Esophagus muscularis mucosa (tissue), 4 donors: Measurements from ENCODE around the gene RIMS1. TPM values are rescaled to one million over a fixed set of nuclear protein-coding genes. Genes with fewer than 3 reads are reported as not detected.

ENCODE experiments used
- DNase-seq: peaks from one replicate; pipeline ENCODE4 v3.0.0-alpha.2; 2017; ENCODE audit errors: extremely low spot score
- H3K27ac ChIP-seq, 4 donors: fragments of 200-600 bp; sonication (generic); replicated peaks in 1 of 4; 1 replicate in 3 of 4; 2 replicates in 1 of 4; pipeline ENCODE4 v1.5.1; 2016 to 2019; ENCODE audit warnings: mild to moderate bottlenecking in 1 of 4
- H3K27me3 ChIP-seq, 4 donors: fragments of 200-600 bp; sonication (generic); one replicate each; pipeline versions ENCODE4 v1.5.1 to v1.6.0; 2016 to 2019
- H3K36me3 ChIP-seq, 4 donors: fragments of 200-600 bp; sonication (generic); one replicate each; pipeline ENCODE4 v1.5.1; 2016 to 2019
- H3K4me1 ChIP-seq, 4 donors: fragments of 200-600 bp; sonication (generic); one replicate each; pipeline ENCODE4 v1.5.1; 2016 to 2019
- H3K4me3 ChIP-seq, 4 donors: fragments of 200-600 bp; sonication (generic); 1 replicate in 2 of 4; 2 replicates in 2 of 4; pipeline ENCODE4 v1.5.1; 2016 to 2019; ENCODE audit warnings: mild to moderate bottlenecking in 4 of 4, moderate library complexity in 1 of 4
- H3K9me3 ChIP-seq, 4 donors: fragments of 200-600 bp; sonication (generic); 1 replicate in 3 of 4; 2 replicates in 1 of 4; pipeline ENCODE4 v1.5.1; 2016 to 2019
- EP300 ChIP-seq: sonication (generic); formaldehyde crosslinking; IDR thresholded peaks from one replicate; pipeline ENCODE4 v1.6.1; 2017; ENCODE audit warnings: antibody characterized with exemption
- POLR2A ChIP-seq: fragments of 450-650 bp; IDR thresholded peaks from one replicate; pipeline ENCODE4 v1.6.1; 2017; ENCODE audit warnings: antibody characterized with exemption, moderate library complexity, mild to moderate bottlenecking, low read depth
- POLR2AphosphoS5 ChIP-seq, 2 donors: sonication (generic); formaldehyde crosslinking; IDR thresholded peaks; one replicate each; pipeline ENCODE4 v1.6.1; 2017; ENCODE audit warnings: antibody characterized with exemption in 2 of 2
- WGBS: methylation state at CpG from one replicate; pipeline ENCODE4 v1.1.5; 2018; 5-methylcytosine and 5-hydroxymethylcytosine counted together
- intact Hi-C: fragments of 100-400 bp; cut with DNase I; formaldehyde crosslinking; loops from one replicate; pipeline ENCODE4 v1.15.1; 2023
- total RNA-seq, 4 donors: library from RNA; depleted of rRNA; stranded (reverse); fragments of >200 nt; gene quantifications; one replicate each; pipeline versions ENCODE4 v1.1.0 to v1.2.1, GENCODE V29; 2016
- TF ChIP-seq, protein P1 (sequence below), 3 experiments: fragments of 200-600 bp in 2 of 3; fragments of 450-650 bp in 1 of 3; sonication (generic) in 2 of 3; IDR thresholded peaks; one replicate each; pipeline ENCODE4 v1.5.1; 2017 to 2019; ENCODE audit warnings: antibody characterized with exemption in 3 of 3, mild to moderate bottlenecking in 2 of 3, moderate library complexity in 1 of 3

The RIMS1 gene
- total RNA-seq, 4 donors from 2014 or later: 35.4 to 88.6 (median 54.0) TPM

GRCh38 chr6:72446430-72446829 is 560.1 kb downstream of the RIMS1 start:
- H3K4me3 ChIP-seq: no peak overlapping the region
- no peaks in the 10 kb centered on the region for H3K36me3 ChIP-seq
- no peak overlapping the region for H3K27ac ChIP-seq
- H3K9me3 ChIP-seq: no peaks in the 10 kb centered on the region
- intact Hi-C loops: no loop called here
- TF ChIP-seq, protein P1, sequence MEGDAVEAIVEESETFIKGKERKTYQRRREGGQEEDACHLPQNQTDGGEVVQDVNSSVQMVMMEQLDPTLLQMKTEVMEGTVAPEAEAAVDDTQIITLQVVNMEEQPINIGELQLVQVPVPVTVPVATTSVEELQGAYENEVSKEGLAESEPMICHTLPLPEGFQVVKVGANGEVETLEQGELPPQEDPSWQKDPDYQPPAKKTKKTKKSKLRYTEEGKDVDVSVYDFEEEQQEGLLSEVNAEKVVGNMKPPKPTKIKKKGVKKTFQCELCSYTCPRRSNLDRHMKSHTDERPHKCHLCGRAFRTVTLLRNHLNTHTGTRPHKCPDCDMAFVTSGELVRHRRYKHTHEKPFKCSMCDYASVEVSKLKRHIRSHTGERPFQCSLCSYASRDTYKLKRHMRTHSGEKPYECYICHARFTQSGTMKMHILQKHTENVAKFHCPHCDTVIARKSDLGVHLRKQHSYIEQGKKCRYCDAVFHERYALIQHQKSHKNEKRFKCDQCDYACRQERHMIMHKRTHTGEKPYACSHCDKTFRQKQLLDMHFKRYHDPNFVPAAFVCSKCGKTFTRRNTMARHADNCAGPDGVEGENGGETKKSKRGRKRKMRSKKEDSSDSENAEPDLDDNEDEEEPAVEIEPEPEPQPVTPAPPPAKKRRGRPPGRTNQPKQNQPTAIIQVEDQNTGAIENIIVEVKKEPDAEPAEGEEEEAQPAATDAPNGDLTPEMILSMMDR (IDR thresholded peaks at IDR 0.05): no peak
- TF ChIP-seq POLR2AphosphoS5 (IDR thresholded peaks at IDR 0.05): no peak
- TF ChIP-seq EP300: no peak
- TF ChIP-seq POLR2A: no peak
- 44% methylated on average over 1 of the region's 1 CpG for WGBS
- no peak for DNase-seq
- no peaks in the 10 kb centered on the region for H3K4me1 ChIP-seq
- no peaks in the 10 kb centered on the region for H3K27me3 ChIP-seq
